SH-SY5Y (cell line): Measurements from ENCODE around the gene TEKT3.

Experiments used
- GATA2 ChIP-seq: IDR thresholded peaks from 2 replicates; pipeline ENCODE4 v1.6.1; 2011; ENCODE audit warnings: mild to moderate bottlenecking, low read depth, low read length
- GATA3 ChIP-seq: IDR thresholded peaks from 2 replicates; pipeline ENCODE4 v1.6.1; 2011; ENCODE audit warnings: low read depth, mild to moderate bottlenecking, low read length, moderate library complexity

DNA sequence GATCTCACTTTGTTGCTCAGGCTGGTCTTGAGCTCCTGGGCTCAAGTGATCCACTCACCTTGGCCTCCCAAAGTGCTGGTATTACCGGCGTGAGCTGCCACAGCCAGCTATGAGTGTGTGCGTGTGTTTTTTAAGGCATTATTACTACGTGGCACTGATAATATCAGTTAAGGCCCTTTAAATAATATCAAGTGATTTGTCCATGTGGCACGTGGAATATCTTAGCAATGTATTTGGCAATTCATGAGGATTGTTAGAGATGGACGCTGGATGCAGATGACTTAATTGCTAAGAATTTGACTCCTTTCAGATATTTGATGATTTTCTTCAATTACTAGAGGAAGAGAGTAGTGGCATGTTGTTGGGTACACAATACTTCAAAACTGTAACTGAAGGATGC is 50.8 kb downstream of the TEKT3 start:
- no peak for TF ChIP-seq GATA2
- TF ChIP-seq GATA3 = no peak
